HG02973 (cell line): ENCODE measurements around the gene FRMD3.

ENCODE experiments used
- ATAC-seq: cut with Tn5 transposase; IDR thresholded peaks from one replicate; pipeline ENCODE4 v1.9.1; 2021; ENCODE audit warnings: moderate library complexity; ENCODE audit not compliant: unreplicated experiment

Gene FRMD3

DNA sequence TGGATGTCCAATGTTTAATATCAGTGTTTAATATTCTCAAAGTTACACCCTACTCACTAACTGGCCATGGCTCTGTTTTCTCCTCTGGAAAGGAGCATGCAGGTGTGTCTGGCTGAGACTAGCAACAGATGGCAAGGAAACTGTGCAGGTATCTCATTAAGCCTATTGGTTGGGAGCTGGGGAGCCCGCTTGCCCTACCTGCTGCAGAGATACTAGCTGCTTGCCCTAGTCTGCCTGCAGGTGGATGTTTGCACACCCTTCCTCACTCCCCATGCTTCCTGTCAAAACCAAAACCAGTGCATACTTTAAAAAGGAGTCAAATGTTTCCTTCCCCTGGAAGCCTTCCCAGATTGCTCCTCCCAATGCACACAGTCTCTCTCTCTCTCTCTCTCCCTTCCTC is 247.0 kb downstream of the FRMD3 start:
- no peak for ATAC-seq

DNA sequence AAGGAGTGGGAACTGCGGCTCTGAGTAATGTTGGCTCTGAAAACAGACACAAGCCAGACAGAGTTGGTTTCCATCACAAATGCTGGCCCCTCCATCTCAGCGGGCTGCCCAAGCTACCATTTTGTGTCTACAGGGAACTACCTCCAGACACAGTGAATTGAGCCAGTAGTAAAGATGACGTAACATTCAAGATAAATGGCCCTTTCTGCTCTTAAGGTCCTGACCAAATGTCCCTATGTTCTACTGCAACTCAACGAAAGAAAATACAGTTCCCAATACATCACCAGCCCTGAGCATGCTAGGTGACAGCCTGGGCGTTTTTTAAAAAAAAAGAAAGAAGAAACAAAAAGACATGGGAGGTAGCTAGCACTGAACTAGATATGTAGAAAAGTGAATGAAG is 247.5 kb downstream of the FRMD3 start:
- ATAC-seq: no peak

GRCh38 chr9:83287021-83287420 is 251.2 kb downstream of the FRMD3 start:
- no peak for ATAC-seq

DNA sequence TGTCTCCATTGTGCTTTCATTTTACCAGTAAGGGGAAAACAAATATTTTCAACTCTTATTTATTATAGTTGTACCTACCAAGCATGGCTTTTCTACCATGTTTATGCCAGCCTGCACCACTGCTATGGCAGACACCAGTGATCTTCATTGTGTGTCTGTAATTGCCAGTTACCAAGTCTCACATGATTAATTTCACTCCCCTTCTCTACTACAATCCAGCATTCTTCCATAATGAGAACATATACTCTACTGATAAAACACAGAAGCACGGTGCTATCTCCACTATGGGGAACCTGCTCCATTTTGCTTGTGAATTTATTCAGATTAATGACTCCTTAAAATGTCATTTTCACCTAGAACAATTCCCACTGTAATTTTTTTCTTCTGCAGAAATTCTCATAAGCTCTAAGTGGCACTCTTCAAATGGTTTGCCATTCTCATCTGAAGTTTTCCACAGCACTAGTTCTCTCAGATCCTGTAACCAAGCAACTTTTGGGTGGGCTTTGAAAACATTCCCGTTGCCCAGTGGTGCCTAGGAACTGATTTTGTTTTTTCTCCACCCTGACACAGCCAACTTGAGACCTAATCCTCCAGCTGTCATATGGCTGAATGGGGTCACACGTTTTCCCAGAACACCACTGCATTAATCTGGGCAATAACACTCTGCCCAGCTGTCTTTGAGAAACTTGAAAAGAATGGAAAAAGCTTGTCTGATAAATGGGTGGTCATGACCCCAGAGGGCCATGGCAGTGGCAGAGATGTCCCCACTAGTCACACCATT is 252.6 kb downstream of the FRMD3 start:
- no peak for ATAC-seq

GRCh38 chr9:83284746-83285145 is 253.5 kb downstream of the FRMD3 start:
- no peak for ATAC-seq

GRCh38 chr9:83283528-83283927 is 254.7 kb downstream of the FRMD3 start:
- no peak for ATAC-seq

- no peak for ATAC-seq
Observed at GRCh38 chr9:83281306-83282255, 256.6 kb downstream of the FRMD3 start.

DNA sequence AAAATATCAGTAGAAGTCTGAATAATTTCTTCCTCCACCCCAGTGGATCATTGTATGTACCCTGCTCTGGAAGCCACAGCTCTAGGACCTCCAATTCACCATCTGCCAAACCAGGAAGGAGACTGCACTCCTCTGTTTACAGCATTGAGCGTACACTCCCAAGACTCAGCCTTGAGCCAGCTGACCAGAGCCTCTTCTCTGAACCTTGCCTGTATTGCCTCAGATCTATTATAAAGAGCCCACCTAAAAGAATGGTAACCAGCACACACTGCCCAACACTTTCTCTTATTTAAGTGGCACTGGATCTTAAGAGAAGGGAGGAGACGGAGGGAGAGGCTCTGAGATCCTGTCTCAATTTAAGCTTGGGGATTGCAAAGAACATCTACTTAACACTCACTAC is 257.4 kb downstream of the FRMD3 start:
- ATAC-seq: no peak

- no peak for ATAC-seq
Observed at GRCh38 chr9:83280268-83280667, 257.9 kb downstream of the FRMD3 start.

DNA sequence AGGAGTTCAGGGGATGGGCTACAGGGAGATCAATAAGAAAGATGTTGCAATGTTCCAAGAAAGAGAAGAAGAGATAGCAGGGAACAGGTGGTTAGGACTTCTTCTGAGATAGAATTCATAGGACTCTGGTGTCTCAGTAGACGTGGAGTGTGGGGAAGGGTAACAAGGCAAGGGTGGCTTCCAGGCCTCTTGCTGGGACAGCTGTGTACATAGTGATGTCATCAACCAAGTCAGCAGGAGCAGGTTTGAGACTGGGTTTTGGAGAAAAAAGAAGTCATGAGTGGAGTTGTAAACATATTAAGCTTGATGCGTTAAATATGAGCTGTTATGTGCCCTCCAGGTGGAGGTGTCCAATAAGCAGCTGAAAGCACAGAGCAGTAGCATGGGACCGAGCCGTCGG is 263.4 kb downstream of the FRMD3 start:
- no peak for ATAC-seq

DNA sequence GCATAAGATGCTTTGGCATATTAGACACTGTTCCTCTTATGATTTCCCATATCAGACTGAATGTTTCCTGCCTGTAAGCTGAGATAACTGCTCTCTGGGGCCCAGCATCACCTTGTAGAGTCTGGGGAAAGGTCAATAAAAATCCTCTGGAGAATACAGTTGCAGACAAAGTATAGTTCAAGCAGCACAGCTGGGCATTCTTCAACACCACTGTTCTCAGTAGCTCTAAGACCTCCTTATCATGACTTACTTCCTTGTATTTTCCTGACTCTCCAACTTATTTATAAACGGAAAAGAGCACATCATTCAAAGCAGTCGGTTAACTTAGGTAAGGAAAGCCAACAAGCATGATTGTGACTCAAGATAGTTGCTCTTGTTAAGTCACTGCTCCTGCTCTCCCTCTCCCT is 266.5 kb downstream of the FRMD3 start:
- no peak for ATAC-seq

GRCh38 chr9:83270116-83270515 is 268.1 kb downstream of the FRMD3 start:
- ATAC-seq: no peak

GRCh38 chr9:83267741-83268140 is 270.5 kb downstream of the FRMD3 start:
- no peak for ATAC-seq

DNA sequence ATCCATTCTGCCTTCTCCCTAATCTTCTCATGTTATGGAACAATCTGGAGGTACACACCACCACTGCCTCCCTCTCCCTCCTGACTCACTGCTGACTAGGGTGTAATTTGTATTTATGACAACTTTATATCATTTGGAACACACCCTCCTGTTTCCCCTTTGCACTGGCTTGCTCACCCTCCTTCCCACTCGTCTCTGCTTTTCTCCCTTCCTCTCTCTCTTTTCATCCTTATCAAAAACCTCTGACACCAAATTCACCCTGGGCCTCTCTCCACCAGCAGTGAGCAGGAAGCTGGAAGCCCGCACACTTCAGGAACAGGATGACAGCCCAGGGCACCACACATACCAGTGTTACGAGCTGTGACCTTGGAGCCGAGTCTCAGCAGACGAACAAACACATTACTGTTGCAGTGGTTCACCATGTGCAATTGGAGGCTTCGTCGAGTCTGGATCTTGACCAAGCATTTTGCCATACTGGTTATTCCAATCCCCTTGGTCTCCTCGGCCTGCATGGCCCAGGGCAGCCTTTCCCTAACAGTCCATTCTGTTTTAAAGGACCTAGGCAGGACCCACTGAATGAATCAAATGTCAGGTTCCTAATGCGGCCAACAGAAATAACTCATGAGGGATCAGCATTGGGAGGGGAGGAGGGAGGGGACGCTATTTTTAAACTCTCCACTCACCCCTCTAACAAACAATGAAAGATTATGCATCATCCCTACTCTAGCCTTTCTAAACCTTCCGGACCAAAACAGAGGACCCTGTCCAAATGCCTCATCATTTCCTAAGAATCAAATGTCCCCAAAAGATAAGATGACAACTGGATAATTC is 271.3 kb downstream of the FRMD3 start:
- ATAC-seq: no peak

DNA sequence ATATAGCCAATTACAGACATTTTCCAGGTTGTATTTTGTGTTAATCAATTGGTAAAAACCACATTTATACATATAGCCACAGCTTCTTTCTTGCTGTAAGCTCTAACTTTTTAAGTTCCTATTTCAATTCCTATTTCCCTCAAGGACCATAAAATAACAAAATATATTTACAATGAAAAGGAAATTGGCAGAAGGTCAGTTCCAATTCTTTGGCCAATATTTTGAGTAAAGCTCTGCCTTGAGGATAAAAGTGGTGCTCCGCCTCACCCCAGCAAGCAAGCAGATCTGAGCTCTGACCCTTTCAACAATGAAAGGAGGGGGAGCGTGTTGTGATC is 271.9 kb downstream of the FRMD3 start:
- ATAC-seq: no peak

DNA sequence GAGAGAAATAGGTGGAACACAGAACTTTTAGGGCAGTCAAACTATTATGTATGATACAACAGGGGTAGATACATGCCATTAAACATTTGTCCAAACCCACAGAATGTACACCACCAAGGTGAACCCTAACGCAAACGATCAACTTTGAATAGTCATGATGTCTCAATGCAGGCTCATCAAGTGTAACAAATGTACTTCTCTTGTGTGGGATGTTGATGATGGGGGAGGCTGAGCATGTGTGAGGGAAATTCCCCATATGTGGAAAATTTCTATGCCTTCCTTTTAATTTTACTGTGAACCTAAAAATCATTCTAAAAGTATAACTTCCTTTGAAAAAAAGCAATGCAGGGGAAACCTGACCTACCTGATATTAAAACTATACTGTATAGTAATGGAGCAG is 273.9 kb downstream of the FRMD3 start:
- no peak for ATAC-seq

DNA sequence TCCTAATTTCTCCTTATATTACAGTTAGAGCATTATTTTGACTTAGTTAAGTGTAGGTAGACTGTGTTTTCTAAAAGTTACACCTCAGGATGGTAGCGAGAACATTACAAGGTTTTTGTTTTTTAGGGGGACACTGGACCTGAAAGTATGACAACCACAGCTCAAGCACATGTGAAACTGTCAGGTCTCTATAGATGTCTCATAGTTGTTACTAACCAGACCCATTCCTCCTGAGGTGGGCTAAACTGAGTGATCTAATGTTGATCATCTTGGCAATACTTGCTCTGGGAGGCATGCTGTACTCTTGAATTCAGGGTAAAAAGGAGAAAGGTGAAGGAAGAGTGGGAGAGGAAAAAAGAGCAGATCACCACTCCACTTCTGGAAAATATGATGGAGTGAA is 278.6 kb downstream of the FRMD3 start:
- ATAC-seq: no peak

GRCh38 chr9:83257937-83258891 is 280.0 kb downstream of the FRMD3 start:
- no peak for ATAC-seq

GRCh38 chr9:83247732-83248131 is 290.5 kb downstream of the FRMD3 start:
- ATAC-seq: peak; percentile 87

- no peak for ATAC-seq
Observed at GRCh38 chr9:83245979-83246659, 292.1 kb downstream of the FRMD3 start.
